ENCODE measurements around the gene UGT1A6.
"Not testable (repeated sequence)": the region's sequence is repeated elsewhere in the genome, so short reads cannot be mapped to it uniquely, and the experiment has no call there.

UGT1A6 gene

DNA sequence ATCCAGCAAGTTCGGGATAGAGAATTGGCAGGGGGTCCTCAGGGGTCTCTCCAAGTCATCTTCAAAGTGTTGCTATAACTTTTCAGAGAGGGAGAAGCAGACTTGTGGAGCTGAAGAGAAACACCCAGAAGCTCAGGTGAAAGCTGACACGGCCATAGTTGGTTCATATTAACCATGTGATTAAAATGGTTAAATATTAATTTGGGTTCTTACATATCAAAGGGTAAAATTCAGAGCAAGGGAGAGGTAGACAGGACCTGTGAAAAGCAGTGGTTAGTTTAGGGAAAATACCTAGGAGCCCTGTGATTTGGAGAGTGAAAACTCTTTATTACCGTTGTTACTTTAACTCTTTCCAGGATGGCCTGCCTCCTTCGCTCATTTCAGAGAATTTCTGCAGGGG lies at the start of gene UGT1A6:
Gene UGT1A6 (plus strand): TSS at position 243 of the 400 bp plus-strand sequence. CDS start 115 bp downstream, at position 358.
- no peak within 1 kb of the TSS for H3K4me3 ChIP-seq
- H4K20me1 ChIP-seq, result no peaks in the 10 kb centered on the region
- H3K4me1 ChIP-seq, result no peaks in the 10 kb centered on the region
- no peaks in the 10 kb centered on the region for H3K9me3 ChIP-seq
- no peaks in the 10 kb centered on the region for H3K27me3 ChIP-seq
- no peak for TF ChIP-seq Cebpa-rat (IDR thresholded peaks at IDR 0.05)
- H3K36me3 ChIP-seq, result no peaks in the 10 kb centered on the region
- no peak within 1 kb of the TSS for H3K27ac ChIP-seq
- no peak within 1 kb of the TSS for H3K9ac ChIP-seq
- no peak within 1 kb of the TSS for H3K4me2 ChIP-seq

DNA sequence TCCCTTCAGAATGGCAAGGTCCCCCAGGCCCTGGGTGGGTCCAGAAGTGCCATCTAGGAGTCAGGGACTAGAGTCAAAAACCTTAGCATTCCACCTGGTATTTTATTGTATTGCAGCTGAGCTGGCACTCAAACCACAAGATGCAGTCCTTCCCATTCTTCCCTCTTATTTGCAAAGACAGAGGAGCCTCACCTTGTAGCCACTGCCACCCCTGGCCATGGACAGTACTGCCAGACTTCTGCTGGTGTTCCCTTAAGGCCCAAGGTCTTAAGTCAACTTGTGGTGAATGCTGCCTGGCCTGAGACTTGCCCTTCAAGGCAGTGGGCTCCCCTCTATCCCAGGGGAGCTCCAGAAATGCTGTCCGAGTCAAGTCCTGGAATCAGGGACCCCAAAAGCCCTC lies 49.6 kb upstream of the UGT1A6 start:
- Histone ChIP-seq H3K36me3 (no peaks in the 10 kb centered on the region), H3K27me3 (no peaks in the 10 kb centered on the region), H4K20me1 (no peaks in the 10 kb centered on the region), H3K9me3 (peaks cover 56% of the 10 kb centered on the region), H3K4me1 (no peaks in the 10 kb centered on the region), H3K4me3 (no peak overlapping the region), H3K9ac (no peak overlapping the region), H3K4me2 (no peak overlapping the region), H3K27ac (no peak overlapping the region)
- TF ChIP-seq Cebpa-rat (IDR thresholded peaks at IDR 0.05), result no peak

DNA sequence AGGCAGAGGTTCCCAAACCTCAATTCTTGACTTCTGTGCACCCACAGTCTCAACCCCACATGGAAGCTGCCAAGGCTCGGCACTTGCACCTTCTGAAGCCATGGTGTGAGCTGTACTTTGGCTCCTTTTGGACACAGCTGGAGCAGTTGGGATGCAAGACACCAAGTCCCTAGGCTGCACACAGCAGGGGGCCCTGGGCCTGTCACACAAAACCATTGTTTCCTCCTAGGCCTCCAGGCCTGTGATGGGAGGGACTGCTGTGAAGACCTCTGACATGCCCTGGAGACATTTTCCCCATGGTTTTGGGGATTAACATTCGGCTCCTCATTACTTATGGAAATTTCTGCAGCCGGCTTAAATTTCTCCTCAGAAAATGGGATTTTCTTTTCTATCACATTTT lies 46.7 kb upstream of the UGT1A6 start:
- H4K20me1 ChIP-seq, H3K27me3 ChIP-seq, H3K36me3 ChIP-seq, H3K4me3 ChIP-seq, H3K4me1 ChIP-seq, H3K9ac ChIP-seq, H3K4me2 ChIP-seq, H3K27ac ChIP-seq: not testable (repeated sequence)
- H3K9me3 ChIP-seq, result peaks cover 56% of the 10 kb centered on the region

DNA sequence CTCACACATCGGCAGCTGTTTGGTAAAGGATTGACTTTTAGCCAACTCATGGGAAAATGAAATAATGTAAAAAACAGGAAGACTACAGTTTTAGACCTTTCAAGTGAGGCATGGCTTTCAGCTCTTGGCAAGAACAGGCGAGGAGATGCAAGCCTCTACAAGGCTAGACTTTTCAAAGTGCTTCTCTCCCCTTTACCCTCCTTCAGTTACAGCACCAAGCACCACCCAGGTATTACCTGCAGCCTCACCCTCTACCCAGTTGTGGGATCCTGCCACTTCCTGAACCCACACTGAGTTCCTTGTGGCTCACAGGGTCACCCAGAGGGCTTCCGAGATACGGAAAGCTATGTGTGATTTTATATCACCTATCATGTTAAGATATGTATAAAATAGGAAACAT lies 41.7 kb upstream of the UGT1A6 start:
- H3K4me2 ChIP-seq, result no peak overlapping the region
- H3K36me3 ChIP-seq, result no peaks in the 10 kb centered on the region
- no peaks in the 10 kb centered on the region for H3K27me3 ChIP-seq
- no peaks in the 10 kb centered on the region for H4K20me1 ChIP-seq
- no peak overlapping the region for H3K9ac ChIP-seq
- no peak overlapping the region for H3K4me3 ChIP-seq
- H3K9me3 ChIP-seq, result peaks cover 16% of the 10 kb centered on the region
- no peaks in the 10 kb centered on the region for H3K4me1 ChIP-seq
- no peak overlapping the region for H3K27ac ChIP-seq
- no peak for TF ChIP-seq Cebpa-rat (IDR thresholded peaks at IDR 0.05)

- Histone ChIP-seq H4K20me1 (no peaks in the 10 kb centered on the region), H3K36me3 (no peaks in the 10 kb centered on the region), H3K9ac (no peak overlapping the region), H3K9me3 (peaks cover 12% of the 10 kb centered on the region), H3K27me3 (no peaks in the 10 kb centered on the region), H3K27ac (no peak overlapping the region), H3K4me1 (no peaks in the 10 kb centered on the region), H3K4me3 (no peak overlapping the region), H3K4me2 (no peak overlapping the region)
- no peak for TF ChIP-seq Cebpa-rat (IDR thresholded peaks at IDR 0.05)
Observed at GRCh38 chr2:233651430-233651829, 41.3 kb upstream of the UGT1A6 start.

GRCh38 chr2:233654501-233654900 lies 38.2 kb upstream of the UGT1A6 start:
- H3K9ac ChIP-seq, result no peak overlapping the region
- TF ChIP-seq Cebpa-rat (IDR thresholded peaks at IDR 0.05), result no peak
- H3K9me3 ChIP-seq, result no peaks in the 10 kb centered on the region
- no peaks in the 10 kb centered on the region for H4K20me1 ChIP-seq
- H3K36me3 ChIP-seq, result no peaks in the 10 kb centered on the region
- no peaks in the 10 kb centered on the region for H3K27me3 ChIP-seq
- H3K4me2 ChIP-seq, result no peak overlapping the region
- no peak overlapping the region for H3K27ac ChIP-seq
- H3K4me1 ChIP-seq, result no peaks in the 10 kb centered on the region
- no peak overlapping the region for H3K4me3 ChIP-seq

DNA sequence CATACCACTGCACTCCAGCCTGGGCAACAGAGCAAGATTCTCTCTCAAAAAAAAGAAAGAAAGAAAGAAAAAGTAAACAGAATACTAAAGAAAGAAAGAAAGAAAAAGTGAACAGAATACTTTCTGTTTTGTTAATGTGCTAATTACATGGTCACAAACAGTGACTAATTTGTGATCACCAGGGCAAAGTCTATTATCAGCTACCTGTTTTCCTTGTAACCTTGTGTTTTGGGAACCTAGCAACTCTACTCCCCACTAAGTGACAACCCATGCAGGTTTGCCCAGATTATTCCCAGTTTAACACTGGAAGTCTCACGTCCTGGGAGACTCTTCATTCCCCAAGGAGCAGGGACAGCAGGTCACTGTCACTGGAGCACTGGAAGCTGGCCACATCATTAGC lies 37.6 kb upstream of the UGT1A6 start:
- H3K27me3 ChIP-seq, result no peaks in the 10 kb centered on the region
- TF ChIP-seq Cebpa-rat (IDR thresholded peaks at IDR 0.05), result no peak
- H3K4me1 ChIP-seq, result no peaks in the 10 kb centered on the region
- no peaks in the 10 kb centered on the region for H3K36me3 ChIP-seq
- no peak overlapping the region for H3K27ac ChIP-seq
- H4K20me1 ChIP-seq, result no peaks in the 10 kb centered on the region
- no peak overlapping the region for H3K9ac ChIP-seq
- no peak overlapping the region for H3K4me2 ChIP-seq
- no peak overlapping the region for H3K4me3 ChIP-seq
- H3K9me3 ChIP-seq, result no peaks in the 10 kb centered on the region

DNA sequence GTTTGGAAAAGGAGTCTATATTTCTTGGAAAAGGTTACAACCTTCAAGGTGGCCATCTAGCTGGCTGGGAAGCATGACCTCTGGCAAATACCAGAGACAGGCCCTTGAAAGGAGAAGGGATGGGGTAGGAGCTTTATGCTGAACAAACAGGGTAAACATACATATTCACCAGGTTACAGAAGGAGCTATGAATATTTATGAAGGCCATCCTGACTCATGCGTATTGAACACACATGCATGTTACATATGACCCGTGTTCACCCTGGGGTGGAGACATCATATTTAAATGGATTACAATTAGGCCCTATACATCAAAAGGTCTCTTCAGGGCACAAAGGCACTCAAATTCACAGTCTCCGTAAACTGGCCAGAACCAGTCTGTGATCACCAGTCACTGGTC lies 36.7 kb upstream of the UGT1A6 start:
- H3K4me1 ChIP-seq, H3K9me3 ChIP-seq, H3K9ac ChIP-seq, H3K27ac ChIP-seq, H4K20me1 ChIP-seq, H3K4me2 ChIP-seq, H3K4me3 ChIP-seq, H3K36me3 ChIP-seq, H3K27me3 ChIP-seq: not testable (repeated sequence)

- Histone ChIP-seq H3K27ac (no peak overlapping the region), H3K9ac (no peak overlapping the region), H3K9me3 (no peaks in the 10 kb centered on the region), H3K4me3 (no peak overlapping the region), H3K27me3 (no peaks in the 10 kb centered on the region), H3K4me2 (no peak overlapping the region), H3K4me1 (no peaks in the 10 kb centered on the region), H3K36me3 (no peaks in the 10 kb centered on the region), H4K20me1 (no peaks in the 10 kb centered on the region)
- no peak for TF ChIP-seq Cebpa-rat (IDR thresholded peaks at IDR 0.05)
Observed at GRCh38 chr2:233656443-233656842, 36.2 kb upstream of the UGT1A6 start.

- Histone ChIP-seq H3K9me3 (no peaks in the 10 kb centered on the region), H3K4me1 (no peaks in the 10 kb centered on the region)
Observed at GRCh38 chr2:233658610-233659009, 34.1 kb upstream of the UGT1A6 start.

DNA sequence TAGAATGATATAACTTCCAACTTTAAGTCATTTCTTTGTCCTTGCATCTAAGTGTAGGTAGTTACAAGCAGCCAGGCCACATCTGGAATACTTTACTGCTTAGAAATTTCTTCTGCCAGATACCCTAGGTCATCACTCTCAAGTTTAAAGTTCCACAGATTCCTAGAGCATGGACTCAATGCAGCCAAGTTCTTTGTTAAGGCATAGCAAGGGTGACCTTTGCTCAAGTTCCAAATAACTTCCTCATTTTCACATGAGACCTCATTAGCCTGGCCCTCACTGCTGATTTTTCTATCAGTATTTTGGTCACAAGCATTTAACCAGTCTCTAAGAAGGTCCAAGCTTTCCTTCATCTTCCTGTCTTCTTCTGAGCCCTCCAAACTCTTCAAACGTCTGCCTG lies 28.8 kb upstream of the UGT1A6 start:
- TF ChIP-seq Cebpa-rat (IDR thresholded peaks at IDR 0.05), result no peak

More at GRCh38 chr2:233658610-233659009, 34.1 kb upstream of the UGT1A6 start:
- Histone ChIP-seq H4K20me1 (no peaks in the 10 kb centered on the region), H3K4me2 (no peak overlapping the region), H3K4me3 (no peak overlapping the region), H3K27ac (no peak overlapping the region), H3K9ac (no peak overlapping the region), H3K27me3 (no peaks in the 10 kb centered on the region), H3K36me3 (no peaks in the 10 kb centered on the region)
- no peak for TF ChIP-seq Cebpa-rat (IDR thresholded peaks at IDR 0.05)

More for the DNA sequence above, 28.8 kb upstream of the UGT1A6 start:
- no peaks in the 10 kb centered on the region for H4K20me1 ChIP-seq
- no peak overlapping the region for H3K9ac ChIP-seq
- no peaks in the 10 kb centered on the region for H3K4me1 ChIP-seq
- H3K27me3 ChIP-seq, result no peaks in the 10 kb centered on the region
- no peaks in the 10 kb centered on the region; the same call in 1 of the 2 replicates for H3K9me3 ChIP-seq
- no peak overlapping the region for H3K4me3 ChIP-seq
- H3K27ac ChIP-seq, result no peak overlapping the region
- H3K4me2 ChIP-seq, result no peak overlapping the region
- no peaks in the 10 kb centered on the region for H3K36me3 ChIP-seq
